GM12873 (cell line): ENCODE measurements around the gene HLA-DOB.

ENCODE experiments used
- TF ChIP-seq, protein P1 (sequence below): IDR thresholded peaks from 2 replicates; pipeline ENCODE4 v1.5.1; 2012; ENCODE audit warnings: low read depth, mild to moderate bottlenecking, moderate library complexity, low read length, control low read depth; ENCODE audit not compliant: insufficient read depth; ENCODE audit errors: missing control alignments

The HLA-DOB gene

DNA sequence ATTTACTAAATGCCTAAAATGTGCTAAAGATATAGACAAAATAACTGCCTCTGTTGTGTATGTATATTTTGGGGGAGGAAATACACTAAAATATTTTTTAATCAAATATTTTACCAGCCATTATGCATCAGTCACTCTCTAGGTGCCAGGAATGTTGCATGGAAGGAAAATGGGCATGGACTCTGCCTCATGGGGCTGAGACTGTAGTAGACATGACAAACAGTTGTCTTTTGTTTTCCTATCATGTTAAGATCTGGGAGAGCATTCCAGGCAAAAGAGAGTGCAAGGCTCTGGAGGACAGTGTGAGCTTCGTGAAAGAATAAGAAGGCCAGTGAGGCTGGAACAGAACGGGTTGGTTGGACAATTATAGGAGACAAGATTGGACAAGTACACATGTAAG is 26.5 kb downstream of the HLA-DOB start:
- TF ChIP-seq, protein P1, sequence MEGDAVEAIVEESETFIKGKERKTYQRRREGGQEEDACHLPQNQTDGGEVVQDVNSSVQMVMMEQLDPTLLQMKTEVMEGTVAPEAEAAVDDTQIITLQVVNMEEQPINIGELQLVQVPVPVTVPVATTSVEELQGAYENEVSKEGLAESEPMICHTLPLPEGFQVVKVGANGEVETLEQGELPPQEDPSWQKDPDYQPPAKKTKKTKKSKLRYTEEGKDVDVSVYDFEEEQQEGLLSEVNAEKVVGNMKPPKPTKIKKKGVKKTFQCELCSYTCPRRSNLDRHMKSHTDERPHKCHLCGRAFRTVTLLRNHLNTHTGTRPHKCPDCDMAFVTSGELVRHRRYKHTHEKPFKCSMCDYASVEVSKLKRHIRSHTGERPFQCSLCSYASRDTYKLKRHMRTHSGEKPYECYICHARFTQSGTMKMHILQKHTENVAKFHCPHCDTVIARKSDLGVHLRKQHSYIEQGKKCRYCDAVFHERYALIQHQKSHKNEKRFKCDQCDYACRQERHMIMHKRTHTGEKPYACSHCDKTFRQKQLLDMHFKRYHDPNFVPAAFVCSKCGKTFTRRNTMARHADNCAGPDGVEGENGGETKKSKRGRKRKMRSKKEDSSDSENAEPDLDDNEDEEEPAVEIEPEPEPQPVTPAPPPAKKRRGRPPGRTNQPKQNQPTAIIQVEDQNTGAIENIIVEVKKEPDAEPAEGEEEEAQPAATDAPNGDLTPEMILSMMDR: no peak

GRCh38 chr6:32785781-32786533 is 30.8 kb downstream of the HLA-DOB start:
- TF ChIP-seq, protein P1: peak; percentile 74

- TF ChIP-seq, protein P1: no peak
Measured at GRCh38 chr6:32779036-32779435, 37.8 kb downstream of the HLA-DOB start.

- TF ChIP-seq, protein P1: no peak
Measured at GRCh38 chr6:32775071-32775470, 41.7 kb downstream of the HLA-DOB start.

DNA sequence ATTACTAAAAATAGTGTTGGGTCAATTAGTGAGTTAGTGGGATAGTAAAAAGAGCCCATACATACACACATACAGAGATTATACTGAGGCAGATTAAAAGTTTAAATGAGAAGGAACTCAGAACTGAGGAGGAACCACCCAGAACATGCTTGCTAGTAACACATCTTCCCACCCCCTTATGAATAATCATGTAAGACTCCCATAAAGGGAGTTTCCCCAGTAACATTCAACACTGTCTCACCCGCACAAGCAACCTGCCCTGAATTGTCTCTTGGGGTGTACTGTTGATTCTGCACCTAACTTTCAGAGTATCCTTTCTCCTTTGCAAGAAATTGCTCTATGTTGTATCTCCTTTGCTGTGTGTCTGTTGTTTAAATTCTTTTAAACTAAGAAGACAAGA is 42.4 kb downstream of the HLA-DOB start:
- TF ChIP-seq, protein P1: no peak

DNA sequence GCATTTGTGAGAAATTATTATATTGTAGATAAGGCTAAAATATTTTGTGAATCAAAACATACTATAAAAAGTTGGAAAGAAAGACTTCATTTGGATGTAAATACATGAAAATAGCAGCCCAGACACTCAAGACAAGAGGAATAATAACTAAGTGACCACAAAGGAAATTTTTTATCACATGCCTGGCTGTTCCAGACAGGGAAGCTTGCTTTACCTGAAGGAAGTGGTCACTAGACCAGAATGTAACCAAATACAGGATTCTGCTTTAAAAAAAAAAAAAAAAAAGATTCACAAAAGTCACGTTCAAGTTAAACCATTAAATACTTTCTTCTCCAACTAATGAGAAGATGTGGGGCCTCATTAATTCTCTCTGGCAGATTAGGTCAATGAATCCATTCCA is 44.1 kb downstream of the HLA-DOB start:
- TF ChIP-seq, protein P1: no peak

DNA sequence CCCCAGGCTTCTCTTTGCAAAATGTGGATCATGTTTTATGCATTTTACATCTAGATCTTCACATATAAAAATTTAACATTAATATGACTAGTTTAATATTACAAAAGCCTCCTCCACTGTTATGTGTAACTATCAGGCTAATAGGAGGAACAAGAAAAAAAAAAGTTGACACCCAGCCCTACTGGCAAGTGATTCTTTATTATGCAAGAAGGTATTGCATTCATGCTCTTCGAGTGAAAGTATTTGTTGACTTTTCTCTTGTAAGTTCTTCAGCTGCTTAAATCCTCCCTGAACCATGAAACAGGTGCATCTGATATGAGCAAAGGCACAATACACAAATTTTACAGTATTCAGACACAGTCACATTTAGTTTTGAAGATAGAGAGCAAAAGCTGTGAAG is 52.8 kb downstream of the HLA-DOB start:
- TF ChIP-seq, protein P1: no peak
